Cardiac fibroblast (primary cell): Measurements from ENCODE around the gene SEMA4D.

Experiments used
- DNase-seq, 2 donors: peaks; one replicate each; pipeline versions ENCODE4 v3.0.0 to v3.0.0-alpha.2; 2010; ENCODE audit warnings: low read depth in 2 of 2
- H3K4me3 ChIP-seq, 2 donors: replicated peaks in 1 of 2; 1 replicate in 1 of 2; 2 replicates in 1 of 2; pipeline ENCODE4 v1.5.1; 2011; ENCODE audit warnings: low read depth in 2 of 2, low read length in 2 of 2, mild to moderate bottlenecking in 2 of 2, moderate library complexity in 1 of 2
- CTCF ChIP-seq: IDR thresholded peaks from one replicate; pipeline ENCODE4 v1.5.1; 2011; ENCODE audit warnings: low read depth, mild to moderate bottlenecking, low read length, inconsistent platforms

SEMA4D gene

DNA sequence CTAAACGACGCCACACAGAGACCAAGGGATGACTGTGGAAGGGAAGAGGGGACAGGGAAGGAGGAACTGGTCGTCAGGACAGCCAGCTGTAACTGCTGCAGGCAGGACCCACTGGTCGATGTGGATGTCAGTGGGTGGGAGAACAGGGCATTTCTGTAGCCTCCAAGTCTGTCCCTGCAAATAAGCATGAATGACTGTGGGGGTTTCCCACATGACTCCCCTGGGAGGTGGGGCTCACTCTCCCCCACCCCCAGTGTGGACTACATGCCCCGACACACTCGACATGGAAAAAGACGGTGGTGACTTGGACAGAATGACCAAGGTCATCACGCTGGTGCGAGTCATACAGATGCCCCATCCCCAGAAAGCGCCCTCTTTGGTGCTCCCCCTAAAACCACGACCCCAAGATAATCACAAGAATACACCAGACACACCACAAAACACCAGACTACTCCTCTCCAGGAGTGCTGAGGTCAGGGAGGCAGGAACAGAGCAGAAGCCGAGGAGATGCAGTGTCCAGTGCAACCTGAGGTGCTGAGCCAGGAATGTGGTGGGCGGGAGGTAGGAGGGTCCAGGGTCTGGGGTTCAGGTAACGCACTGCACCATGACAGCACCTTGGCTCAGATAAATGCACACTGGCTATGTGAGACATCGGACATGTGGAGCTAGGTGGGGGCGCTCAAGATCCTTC is 114.7 kb downstream of the SEMA4D start:
- DNase-seq, result no peak
- H3K4me3 ChIP-seq, result no peak overlapping the region
- TF ChIP-seq CTCF, result no peak

GRCh38 chr9:89382026-89382986 is 115.6 kb downstream of the SEMA4D start:
- no peak for DNase-seq
- no peak overlapping the region for H3K4me3 ChIP-seq
- TF ChIP-seq CTCF, result no peak

DNA sequence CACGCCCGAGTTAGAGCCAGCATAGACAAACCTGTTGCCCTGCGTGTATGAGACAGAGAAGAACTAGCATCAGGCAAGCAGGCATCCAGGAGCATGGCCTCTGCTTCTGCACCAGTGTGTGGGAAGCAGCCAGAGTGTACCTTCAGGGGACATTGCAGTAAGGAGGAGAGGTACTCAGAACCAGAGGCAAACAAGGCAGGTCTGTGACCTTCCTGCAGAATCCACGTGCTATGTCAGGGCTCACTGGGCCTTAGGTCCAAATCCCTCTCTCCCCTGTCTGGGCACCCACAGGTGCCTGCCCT is 116.7 kb downstream of the SEMA4D start:
- TF ChIP-seq CTCF, result no peak
- DNase-seq, result no peak
- no peak overlapping the region for H3K4me3 ChIP-seq

- DNase-seq, result no peak
- no peak for TF ChIP-seq CTCF
- H3K4me3 ChIP-seq, result no peak overlapping the region
Measured at GRCh38 chr9:89380437-89381307, 117.2 kb downstream of the SEMA4D start.

DNA sequence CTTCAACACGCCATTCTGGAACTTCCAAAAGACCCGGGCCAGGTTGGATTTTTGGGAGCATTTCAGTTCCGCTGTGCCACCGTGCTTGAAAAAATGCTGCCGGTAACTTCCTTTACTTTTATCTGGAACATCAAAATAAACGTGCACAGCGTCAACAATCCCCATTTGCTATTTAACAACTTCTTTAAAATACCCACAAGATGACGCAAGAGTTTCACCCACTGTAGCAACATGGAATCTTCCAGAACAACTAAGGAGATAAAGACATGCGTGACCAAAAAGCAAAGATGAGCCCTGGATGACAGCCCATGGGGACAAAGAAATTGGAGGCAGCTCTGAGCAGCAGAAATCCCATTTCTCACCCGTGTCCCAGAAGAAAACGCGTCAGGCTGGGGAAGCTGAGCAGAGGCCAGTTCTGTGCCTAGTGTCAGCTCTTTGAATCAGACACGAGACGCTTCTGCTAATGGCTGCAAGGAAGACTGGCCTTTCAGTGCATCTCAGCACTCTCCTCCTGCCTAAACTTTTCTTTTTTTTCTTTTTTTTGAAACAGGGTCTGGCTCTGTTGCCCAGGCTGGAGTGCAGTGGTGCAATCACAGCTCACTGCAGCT is 118.3 kb downstream of the SEMA4D start:
- no peak for TF ChIP-seq CTCF
- DNase-seq, result no peak
- no peak overlapping the region for H3K4me3 ChIP-seq

- TF ChIP-seq CTCF, result no peak
- no peak for DNase-seq
- H3K4me3 ChIP-seq, result no peak overlapping the region
Measured at GRCh38 chr9:89379031-89379430, 118.9 kb downstream of the SEMA4D start.
